ENCODE data around the gene PROCR.
"Not testable (repeated sequence)": the region's sequence is repeated elsewhere in the genome, so short reads cannot be mapped to it uniquely, and the experiment has no call there.

PROCR gene

DNA sequence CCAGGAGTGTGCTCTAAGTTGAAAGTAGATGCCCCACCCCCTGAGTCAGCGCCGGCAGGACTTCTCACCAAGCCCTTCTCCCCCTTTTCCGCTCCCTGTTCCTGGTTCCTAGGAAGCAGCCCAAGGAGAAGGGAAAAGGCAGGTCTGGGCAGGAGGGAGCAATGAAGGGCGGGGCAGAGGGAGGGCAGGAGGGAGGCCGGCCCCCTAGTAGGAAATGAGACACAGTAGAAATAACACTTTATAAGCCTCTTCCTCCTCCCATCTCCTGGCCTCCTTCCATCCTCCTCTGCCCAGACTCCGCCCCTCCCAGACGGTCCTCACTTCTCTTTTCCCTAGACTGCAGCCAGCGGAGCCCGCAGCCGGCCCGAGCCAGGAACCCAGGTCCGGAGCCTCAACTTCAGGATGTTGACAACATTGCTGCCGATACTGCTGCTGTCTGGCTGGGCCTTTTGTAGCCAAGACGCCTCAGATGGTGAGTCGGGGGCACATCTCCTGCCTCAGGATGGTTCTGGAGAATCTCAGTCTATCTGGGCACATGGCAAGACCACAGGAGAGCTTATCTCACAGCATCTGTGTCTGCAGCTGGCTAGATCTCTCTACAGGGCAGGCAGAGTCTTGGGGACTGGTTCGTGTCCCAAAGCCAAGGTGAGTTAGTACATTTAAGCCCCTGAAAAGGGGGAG lies at the start of gene PROCR:
PROCR (plus strand) TSS at position 320 of the 681 bp plus-strand sequence; CDS start at position 403, 83 bp downstream.
- no peak for DNase-seq (ENCODE audit: low read depth)

DNA sequence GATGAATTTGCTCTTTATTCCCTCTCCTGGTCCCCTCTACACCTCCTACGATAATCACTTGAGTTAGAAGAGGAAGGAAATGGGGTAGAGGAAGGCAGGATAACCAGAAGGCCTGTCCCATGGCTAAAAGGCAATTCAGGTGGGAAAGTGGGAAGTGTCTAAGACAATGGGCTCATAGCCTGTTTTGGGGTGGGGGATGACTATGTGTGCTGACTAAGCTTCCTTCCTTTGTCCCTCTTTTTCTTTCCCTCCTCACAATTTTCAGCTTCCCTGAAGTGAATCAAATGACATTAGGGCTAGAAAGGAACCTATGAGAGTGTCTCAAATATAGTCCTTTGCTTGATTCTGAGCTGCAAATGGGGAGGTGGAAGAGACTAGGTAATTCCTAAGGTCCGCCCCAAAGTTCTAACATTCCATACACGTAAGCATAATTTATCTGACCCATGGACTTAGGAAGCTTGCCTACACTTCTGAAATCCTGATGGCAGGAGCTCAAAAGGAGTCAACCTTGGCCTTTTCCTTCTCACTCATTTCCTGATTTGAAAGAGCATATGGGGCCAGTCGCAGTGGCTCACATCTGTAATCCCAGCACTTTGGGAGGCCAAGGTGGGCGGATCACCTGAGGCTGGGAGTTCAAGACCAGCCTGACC lies 49.0 kb upstream of the PROCR start:
- no peak for DNase-seq (ENCODE audit: low read depth)

DNA sequence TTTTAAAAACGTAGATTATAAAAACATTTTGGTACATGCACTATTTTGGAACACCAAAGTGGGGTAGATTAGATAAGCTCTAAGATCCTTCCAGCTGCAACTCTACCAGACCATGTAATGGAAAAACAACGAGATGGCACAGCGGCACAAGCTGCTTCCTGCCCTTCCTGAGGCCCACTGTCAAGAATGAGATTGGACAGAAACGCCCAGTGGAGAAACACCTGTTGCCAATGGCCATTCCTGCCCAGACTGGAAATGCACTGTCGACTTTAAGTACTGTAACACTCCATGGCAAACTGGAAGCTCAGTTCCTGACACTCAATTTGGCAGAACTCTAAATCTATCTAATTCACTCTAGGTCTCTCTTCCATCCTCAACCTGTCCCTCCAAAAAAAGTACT lies 46.1 kb upstream of the PROCR start:
- no peak for DNase-seq (ENCODE audit: low read depth)

DNA sequence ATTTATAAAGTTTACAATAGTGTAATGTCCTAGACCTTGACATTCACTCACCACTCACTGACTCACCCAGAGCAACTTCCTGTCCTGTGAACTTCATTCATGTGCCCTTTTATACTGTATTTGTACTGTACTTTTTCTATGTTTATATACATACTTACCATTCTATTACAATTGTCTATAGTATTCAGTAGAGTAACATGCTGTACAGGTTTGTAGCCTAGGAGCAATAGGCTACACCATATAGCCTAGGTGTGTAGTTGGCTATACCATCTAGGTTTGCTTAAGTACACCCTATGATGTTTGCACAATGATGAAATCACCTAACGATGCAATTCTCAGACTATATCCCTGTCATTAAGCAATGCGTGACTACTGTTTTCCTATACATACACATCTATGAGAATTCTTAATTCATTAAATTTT lies 42.2 kb upstream of the PROCR start:
- no peak for DNase-seq (ENCODE audit: low read depth)

DNA sequence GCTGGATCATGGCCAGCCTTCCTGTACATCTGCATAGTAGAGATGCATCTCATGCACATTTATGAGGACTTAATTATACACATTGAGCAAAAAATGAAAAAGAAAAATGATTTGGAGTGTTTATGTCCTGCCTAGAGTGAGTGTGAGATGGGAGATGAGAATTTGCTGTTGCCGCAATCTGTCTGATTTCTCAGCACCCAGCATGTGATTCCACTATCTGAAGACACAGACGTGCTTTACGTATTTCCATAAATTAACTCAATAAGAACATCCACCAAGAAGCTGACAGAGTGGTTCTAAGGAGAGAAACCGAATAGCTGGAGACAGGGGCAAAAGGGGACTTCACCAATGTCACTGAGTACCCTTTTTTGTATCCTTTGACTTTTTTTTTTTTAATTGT lies 39.9 kb upstream of the PROCR start:
- no peak for DNase-seq (ENCODE audit: low read depth)

DNA sequence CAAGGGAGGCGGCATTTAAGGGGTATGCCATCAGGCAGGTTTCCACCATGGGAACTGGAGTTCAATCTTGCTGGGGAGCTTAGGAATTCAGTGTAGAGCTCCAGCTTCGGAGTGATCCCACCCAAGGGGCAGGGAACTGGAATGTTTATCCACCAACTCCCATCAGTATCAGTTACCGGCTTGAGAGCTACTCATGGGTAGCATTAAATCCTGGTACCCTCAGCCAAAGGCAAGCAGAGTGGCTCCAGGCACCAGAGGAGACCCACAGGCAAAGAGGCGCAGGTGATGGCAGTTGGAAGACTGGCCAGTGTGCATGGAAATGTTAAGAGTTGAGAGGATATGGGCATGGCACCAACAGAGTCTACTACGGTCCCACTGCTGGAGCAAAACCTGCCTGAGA lies 38.8 kb upstream of the PROCR start:
- DNase-seq (ENCODE audit: low read depth) = no peak

DNA sequence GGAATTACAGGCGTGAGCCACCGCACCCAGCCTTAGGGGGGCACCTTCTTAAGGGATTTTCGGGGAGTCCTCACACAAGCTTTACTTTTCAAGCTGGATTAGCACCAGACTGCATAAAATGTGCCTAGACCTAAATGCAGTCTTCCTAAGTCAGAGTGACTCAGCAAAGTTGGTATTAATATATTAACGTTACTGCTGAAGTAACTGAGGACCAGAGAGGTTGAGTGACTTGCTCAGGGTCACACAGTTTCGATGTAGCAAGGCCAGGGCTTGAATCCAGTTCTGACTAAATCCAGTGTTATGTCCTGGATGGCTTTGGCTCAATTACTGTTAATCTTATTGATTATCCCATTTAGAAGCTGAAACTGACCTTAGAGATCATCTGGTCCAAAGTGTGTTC lies 38.1 kb upstream of the PROCR start:
- no peak for DNase-seq (ENCODE audit: low read depth)

DNA sequence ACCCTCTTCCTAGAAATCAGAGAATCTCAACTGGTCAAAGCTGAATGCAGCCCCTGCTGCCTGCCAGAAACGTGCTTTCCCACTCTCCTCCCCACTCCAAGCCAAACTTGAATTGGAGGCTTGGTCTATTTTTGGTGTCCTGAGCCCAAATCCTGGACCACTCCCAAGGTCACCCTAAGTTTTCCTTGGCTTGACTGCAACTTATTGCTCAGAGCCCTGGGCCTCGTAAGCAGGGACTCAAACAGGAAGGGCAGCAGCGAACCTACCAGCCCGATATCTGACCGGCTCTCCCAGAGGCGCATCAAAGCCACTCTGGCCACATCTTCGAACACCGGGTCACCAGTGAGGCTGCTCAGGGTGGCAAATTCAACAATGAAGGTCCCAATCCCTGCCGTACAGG lies 37.4 kb upstream of the PROCR start:
- DNase-seq (ENCODE audit: low read depth) = no peak

DNA sequence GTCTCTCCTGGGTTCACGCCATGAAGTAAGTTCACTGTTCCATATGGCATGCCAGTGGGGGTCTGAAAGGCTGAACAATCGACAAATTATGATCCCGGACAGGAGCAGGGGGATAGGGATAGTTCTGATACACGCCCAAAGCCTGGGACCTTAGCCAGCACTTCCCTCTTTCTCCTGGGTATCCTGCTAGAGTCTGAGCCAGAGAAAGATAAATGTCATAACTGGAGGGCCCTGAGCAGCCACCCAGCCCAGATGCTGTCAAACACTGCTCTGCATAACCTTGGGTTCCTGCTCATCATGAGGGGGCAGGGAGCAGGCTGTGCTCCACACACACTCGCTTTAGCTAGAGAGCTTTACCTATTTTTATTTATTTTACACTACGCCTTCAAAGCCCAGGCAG lies 37.0 kb upstream of the PROCR start:
- DNase-seq (ENCODE audit: low read depth) = no peak

DNA sequence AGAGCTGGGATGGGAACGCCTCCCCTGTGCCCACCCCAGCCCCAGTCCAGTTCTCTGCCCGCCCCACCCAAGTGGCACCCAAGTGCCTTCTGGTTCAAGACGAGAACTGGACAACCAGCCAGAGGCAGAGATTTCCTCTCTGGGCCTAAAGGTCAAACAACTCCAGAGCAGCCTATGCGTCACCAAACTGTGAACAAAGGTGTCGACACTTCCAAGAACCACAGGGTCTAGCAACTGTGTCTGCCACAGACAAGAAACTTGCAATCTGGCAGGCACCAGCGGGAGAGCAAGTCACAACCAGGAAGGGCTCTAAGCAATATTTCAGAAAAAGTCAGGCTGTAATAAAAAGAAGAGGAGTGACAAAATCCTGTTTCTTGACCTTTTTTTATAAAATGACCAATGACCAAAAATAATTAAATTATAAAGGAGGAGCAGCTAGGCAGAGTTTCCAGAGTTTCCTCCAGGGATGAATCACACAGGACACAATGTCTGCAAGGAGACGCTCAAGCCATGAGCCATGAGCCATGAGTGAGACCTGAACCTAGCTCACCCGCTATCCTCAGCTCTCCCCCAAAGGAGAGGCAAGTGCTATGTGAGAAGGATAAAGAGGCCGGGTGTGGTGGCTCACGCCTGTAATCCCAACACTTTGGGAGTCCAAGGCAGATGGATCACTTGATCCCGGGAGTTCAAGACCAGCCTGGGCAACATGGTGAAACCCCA lies 35.8 kb upstream of the PROCR start:
- DNase-seq (ENCODE audit: low read depth) = no peak

DNA sequence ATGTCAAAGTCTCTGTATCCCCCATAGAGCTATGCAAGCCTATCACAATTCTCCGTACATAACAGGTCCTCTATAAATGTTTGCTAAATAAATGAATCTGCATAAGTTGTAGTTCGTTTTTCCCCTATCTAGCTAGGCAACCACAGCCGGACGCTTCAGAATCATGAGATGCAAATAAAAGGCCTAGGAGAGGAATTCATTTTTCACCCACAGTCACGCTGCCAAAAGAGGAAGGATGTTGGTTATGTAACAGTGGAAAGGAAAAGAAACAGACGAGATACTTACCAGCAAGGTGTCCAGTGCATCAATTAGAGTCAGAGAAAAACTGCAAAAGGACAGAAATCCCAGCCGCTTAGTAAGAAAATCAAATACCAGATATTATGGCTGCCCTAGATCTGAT lies 27.2 kb upstream of the PROCR start:
- no peak for DNase-seq (ENCODE audit: low read depth)

DNA sequence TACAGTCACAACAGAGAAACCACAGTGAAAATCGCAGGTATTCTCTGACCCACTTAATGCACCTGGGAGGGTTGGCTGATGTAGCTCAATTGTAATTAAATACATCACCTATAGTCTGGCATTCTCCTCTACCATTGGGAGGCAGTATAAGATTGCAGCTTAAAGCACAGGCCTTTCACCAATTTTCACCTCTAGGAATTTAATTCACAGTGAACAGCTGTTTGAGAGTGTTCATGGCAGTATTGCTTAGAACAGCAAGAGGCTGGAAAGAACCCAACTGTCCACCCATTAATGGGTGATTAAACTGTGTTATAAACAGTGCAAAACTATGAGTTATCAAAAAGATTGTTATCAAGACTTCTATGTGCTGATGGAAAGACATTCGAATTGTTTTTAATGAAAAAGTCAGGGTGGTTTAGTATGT lies 26.7 kb upstream of the PROCR start:
- no peak for DNase-seq (ENCODE audit: low read depth)

DNA sequence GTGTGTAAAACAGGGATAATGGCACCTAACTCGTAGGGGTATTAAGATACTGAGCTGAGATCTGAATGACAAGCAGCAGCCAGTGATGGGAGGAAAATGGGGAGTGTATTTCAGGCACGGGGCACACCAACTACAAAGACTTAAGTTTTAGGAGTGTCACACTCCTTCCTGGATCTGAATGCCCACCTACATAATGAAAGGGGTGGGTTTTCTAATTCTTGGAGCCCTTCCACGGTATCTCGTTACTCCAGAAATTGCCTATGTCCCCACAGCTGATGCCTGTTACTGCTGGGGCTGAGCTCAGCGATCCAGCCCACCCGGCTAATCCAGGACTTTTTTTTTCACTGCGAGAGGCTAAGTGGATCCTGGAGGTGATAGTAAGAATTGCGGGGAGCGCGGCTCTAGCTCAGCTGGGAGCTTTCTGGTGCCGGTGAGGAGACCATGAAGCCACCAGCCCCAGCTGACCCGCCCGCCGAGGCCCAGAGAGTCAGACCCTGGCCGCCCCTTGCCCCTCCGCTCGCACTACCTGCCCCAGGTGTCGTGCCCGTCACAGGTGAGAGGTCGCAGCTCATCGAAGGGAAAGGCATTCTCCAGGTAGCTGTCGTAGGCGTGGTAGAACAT lies 25.5 kb upstream of the PROCR start:
- DNase-seq (ENCODE audit: low read depth) = peak; percentile 15

DNA sequence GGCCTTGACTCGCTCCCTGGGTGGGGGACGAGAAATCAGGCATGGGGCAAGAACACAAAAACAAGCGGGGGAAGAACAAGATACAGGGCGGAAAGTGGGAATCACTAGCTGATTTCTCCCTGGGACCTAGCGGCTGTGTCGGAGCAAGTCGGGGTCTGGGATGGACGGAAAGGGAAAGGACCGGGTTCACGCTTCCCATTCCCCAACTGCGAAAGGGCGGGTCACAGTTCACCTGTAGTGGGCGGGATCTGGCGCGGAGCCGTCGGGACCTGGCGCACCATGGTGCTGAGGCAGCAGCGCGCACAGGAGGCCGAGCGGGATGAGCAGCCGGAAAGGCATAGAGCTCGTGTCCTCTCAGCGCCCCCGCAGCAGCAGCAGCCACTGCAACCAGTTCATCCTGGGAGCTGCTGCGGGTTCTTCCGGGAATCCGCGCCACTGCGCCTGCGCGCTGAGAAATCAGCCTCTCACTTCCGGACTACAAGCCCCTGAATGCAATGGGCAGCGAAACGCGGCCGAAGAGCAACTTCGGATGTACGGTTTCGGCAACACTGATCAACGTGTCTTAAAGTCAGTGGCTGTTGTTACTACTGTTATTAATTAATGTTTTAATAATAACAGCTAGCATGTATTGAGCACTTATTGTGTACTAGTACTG lies 24.8 kb upstream of the PROCR start, which contains the start of gene EDEM2:
EDEM2 (minus strand) TSS at position 417 of the 655 bp plus-strand sequence; CDS start at position 339, 78 bp downstream.
- DNase-seq (ENCODE audit: low read depth) = peak; percentile 90

DNA sequence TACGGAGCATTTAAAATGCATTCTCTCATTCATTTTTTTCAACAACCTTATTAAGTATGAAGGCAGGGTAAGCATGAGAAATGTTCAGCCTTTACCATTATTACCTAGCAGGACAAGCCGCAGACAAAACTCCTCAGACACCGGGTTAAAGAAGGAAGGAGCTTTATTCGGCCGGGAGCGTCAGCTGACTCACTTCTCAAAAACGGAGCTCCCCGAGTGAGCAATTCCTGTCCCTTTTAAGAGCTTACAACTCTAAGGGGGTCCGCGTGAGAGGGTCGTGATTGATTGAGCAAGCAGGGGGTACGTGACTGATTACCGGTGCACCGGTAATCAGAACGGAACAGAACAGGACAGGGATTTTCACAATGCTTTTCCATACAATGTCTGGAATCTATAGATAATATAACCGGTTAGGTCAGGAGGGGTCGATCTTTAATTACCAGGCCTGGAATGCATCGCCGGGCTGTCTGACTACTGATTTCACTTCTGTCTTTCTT lies 24.2 kb upstream of the PROCR start:
- peak; percentile 11 for DNase-seq (ENCODE audit: low read depth)

DNA sequence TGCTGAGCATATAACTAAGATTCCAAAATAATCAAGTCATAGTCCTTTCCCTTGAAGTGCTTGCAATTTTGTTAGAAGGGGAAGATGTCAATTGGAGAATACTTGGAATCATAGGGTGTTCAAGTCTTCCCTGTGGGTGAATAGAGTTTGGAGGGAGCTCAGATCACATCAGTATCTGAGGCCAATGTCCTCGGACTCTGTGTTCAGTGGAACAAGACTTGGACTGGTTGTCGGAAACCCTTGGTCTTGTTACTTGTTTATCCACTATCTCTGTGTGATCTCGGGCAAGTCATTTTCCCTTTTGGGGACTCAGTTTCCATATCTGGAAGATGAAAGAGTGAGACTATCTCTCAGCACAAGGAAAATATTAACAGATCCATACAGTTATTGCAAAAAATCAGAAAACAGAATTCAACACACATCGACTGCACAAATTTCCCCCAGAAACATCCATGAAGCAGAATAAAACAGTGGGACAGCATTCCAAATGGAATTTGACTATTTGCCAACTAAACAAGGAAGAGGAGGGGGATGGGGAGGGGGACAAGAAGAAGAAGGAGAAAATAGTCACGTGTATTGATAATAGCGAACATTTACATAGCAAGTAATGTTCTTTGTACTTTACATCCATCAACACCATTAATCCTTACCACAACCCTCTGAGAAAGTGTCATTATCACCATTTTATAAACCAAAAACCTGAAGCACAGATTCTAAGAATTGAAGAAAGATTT lies 20.9 kb upstream of the PROCR start:
- no peak for DNase-seq (ENCODE audit: low read depth)

DNA sequence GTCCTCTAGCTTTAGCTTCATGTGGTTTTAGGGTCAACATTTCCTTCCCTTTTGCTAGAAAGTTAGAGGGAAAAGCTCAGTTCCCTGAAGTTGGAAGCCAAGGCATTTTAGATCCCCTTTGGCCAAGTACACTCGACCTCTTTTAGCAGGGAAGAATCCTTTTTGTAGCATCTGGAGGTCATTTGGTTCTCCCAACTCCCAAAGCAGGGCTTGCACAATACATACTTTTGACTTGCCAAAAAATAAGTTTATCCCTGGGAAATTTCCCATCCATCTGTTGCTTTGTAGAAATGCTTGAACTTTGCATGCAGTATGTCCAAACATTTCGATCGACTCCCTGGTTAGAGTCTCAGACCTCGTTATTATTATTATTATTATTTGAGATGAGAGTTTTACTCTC lies 20.1 kb upstream of the PROCR start:
- no peak for DNase-seq (ENCODE audit: low read depth)

DNA sequence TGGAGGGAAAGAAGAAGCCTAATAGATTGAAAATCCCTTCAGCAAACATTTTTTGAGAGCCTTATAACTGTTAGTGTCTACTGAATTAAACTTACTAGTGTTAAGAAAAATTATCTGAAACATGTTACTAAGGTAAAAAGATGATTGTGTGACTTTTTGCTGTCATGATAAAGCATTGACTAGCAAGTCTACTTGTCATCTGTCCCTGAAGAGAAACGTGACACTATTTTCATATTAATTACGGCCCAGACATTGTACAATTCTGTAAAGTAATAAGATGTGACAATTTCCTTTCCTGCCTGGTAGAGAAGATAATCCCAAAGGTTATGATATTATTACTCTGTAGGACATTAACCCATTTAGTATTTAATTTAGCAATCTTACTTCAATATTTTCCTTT lies 15.9 kb upstream of the PROCR start:
- DNase-seq (ENCODE audit: low read depth) = no peak

DNA sequence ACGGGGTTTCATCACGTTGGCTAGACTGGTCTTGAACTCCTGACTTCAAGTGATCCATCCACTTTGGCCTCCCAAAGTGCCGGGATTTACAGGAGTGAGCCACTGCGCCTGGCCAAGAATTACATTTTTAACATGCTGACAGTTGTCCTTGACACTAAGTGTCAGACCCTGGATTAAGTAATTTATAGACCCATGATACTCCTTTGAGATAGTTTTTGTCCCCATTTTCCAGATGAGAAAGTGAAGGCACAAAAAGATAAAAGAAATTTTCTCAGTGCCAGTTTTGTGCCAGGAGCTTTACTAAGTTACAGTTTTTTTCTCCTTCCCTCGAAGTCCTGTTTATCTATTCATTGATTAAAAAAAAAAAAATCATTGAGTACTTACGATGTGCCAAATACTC lies 14.9 kb upstream of the PROCR start:
- no peak for DNase-seq (ENCODE audit: low read depth)

DNA sequence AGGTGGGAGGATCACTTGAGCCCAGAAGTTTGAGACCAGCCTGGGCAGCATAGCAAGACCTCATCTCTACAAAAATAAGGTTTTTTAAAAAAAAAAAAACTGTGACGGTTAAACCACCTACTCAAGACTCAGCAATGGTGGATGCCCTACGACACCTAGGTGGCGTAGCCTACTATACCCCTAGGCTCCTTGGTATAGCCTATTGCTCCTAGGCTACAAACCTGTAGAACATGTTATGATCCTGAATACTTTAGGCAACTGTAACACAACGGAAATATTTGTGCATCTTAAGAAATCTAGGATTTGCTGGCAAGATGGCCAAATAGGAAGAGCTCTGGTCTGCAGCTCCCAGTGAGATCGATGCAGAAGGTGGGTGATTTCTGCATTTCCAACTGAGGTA lies 11.5 kb upstream of the PROCR start:
- not testable (repeated sequence) for DNase-seq (ENCODE audit: low read depth)

DNA sequence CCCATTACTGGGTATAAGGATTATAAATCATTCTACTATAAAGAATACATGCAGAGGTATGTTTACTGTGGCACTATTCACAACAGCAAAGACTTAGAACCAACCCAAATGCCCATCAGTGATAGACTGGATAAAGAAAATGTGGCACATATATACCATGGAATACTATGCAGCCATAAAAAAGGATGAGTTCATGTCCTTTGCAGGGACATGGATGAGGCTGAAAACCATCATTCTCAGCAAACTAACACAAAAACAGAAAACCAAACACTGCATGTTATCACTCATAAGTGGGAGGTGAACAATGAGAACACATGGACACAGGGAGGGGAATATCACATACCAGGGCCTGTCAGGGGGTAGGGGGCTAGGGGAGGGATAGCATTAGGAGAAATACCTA lies 7.3 kb upstream of the PROCR start:
- DNase-seq (ENCODE audit: low read depth) = not testable (repeated sequence)
